Tibial nerve (tissue), 4 donors: ENCODE results near the gene TERT.

Experiments used
- CTCF ChIP-seq, 5 experiments: fragments of 200-600 bp in 3 of 5; fragments of 450-650 bp in 2 of 5; sonication (generic) in 3 of 5; IDR thresholded peaks; one replicate each; pipeline ENCODE4 v1.5.1; 2016 to 2019; ENCODE audit warnings: antibody characterized with exemption in 5 of 5, mild to moderate bottlenecking in 3 of 5, moderate library complexity in 2 of 5
- EP300 ChIP-seq, 2 donors: sonication (generic); formaldehyde crosslinking; IDR thresholded peaks; one replicate each; pipeline ENCODE4 v1.6.1; 2017; ENCODE audit warnings: antibody characterized with exemption in 2 of 2, mild to moderate bottlenecking in 1 of 2
- POLR2A ChIP-seq, 2 donors: fragments of 450-650 bp; IDR thresholded peaks; one replicate each; pipeline ENCODE4 v1.6.1; 2017; ENCODE audit warnings: antibody characterized with exemption in 2 of 2, mild to moderate bottlenecking in 2 of 2, moderate library complexity in 2 of 2

- TF ChIP-seq EP300 (IDR thresholded peaks at IDR 0.05) (no peak), CTCF (IDR thresholded peaks at IDR 0.05) (no peak), POLR2A (IDR thresholded peaks at IDR 0.05) (no peak)
These were observed 66.7 kb downstream of the TERT start for GRCh38 chr5:1228120-1228519.
